Measurements from ENCODE around the gene CAPN3. TPM values are rescaled to one million over a fixed set of nuclear protein-coding genes. Genes with fewer than 3 reads are reported as not detected.

Gene CAPN3
- total and polyA plus RNA-seq, 2 experiments from 2014 or later = 0.84 to 1.1 TPM

- no peak for ATAC-seq
- no peak overlapping the region for H3K27ac Mint-ChIP-seq
Measured at GRCh38 chr15:42404461-42405235, 45.3 kb downstream of the CAPN3 start.

More at GRCh38 chr15:42404461-42405235, 45.3 kb downstream of the CAPN3 start:
- no peaks in the 10 kb centered on the region for H4K20me1 ChIP-seq (replicated peaks; ENCODE audit: insufficient read depth)
- H3K27me3 Mint-ChIP-seq (ENCODE audit: insufficient read depth, low read depth, poor library complexity) = peaks cover 4% of the 10 kb centered on the region
- no peak overlapping the region for H3K27ac ChIP-seq (ENCODE audit: low read depth)
- H3K4me1 Mint-ChIP-seq = no peaks in the 10 kb centered on the region; the same call in 2 of the 3 replicates
- DNase-seq (ENCODE audit: low spot score) = no peak
- no peaks in the 10 kb centered on the region for H3K9me2 ChIP-seq (ENCODE audit: insufficient read depth)
- no peak overlapping the region for H2AFZ ChIP-seq
- no peaks in the 10 kb centered on the region; the same call in 2 of the 3 replicates for H3K36me3 Mint-ChIP-seq (ENCODE audit: low read depth)
- no peaks in the 10 kb centered on the region for H3K36me3 ChIP-seq (ENCODE audit: insufficient read depth)
- H3K9me3 Mint-ChIP-seq = no peaks in the 10 kb centered on the region
- H3K79me2 ChIP-seq (replicated peaks; ENCODE audit: insufficient read depth) = no peaks in the 10 kb centered on the region
- H3K4me1 ChIP-seq (ENCODE audit: insufficient read depth) = no peaks in the 10 kb centered on the region
- H3K4me2 ChIP-seq = no peak overlapping the region
- no peaks in the 10 kb centered on the region for H3K27me3 ChIP-seq (ENCODE audit: insufficient read depth)
- TF ChIP-seq EZH2 (IDR thresholded peaks at IDR 0.05; ENCODE audit: low read depth, unreplicated experiment) (no peak), ZNF114 (CRISPR knock-in tag; IDR thresholded peaks at IDR 0.05) (no peak), STAT1 (IDR thresholded peaks at IDR 0.05; ENCODE audit: unreplicated experiment) (no peak), ZNF331 (CRISPR knock-in tag; IDR thresholded peaks at IDR 0.05; ENCODE audit: low read depth) (no peak), CREB1 (CRISPR knock-in tag; IDR thresholded peaks at IDR 0.05; ENCODE audit: low read depth) (no peak), NANOG (IDR thresholded peaks at IDR 0.05; ENCODE audit: borderline replicate concordance) (no peak), POLR2AphosphoS5 (IDR thresholded peaks at IDR 0.05; ENCODE audit: low read depth) (no peak), CTCF (conservative IDR thresholded peaks at IDR 0.05; ENCODE audit: low read depth in 2 of 2) (no peak), REST (IDR thresholded peaks at IDR 0.05; ENCODE audit: unreplicated experiment) (no peak), ZNF462 (CRISPR knock-in tag; IDR thresholded peaks at IDR 0.05) (no peak), EZH2phosphoT487 (IDR thresholded peaks at IDR 0.05; ENCODE audit: unreplicated experiment) (no peak), ETS1 (IDR thresholded peaks at IDR 0.05) (no peak), JUNB (IDR thresholded peaks at IDR 0.05; ENCODE audit: unreplicated experiment) (no peak)
- no peaks in the 10 kb centered on the region for H3F3A ChIP-seq (replicated peaks; ENCODE audit: low read depth)
- no peak overlapping the region for H3K4me3 Mint-ChIP-seq
- H3K4me3 ChIP-seq = no peak overlapping the region

Measured in GM23338 (cell line).